ENCODE measurements around the gene DUSP9.

DNA sequence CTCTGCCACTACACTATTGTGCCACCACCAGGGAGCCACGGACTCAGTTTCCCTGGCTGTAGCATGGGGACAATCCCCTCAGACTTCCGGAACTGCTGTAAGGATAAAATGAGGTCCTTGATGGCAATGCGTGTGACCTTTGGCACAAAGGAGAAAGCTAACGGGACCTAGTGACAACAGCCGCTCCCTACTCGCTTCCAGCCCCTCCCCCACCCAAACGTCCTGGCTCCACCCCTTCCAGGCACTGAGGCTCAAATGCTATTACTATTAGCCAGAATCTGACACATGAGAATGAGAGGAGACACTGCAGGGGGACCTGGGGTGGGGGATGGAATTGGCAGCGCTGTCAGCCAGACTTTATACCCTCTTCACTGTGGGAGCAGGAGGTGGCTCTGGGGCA, 5.4 kb upstream of the DUSP9 start:
- TF ChIP-seq POLR2A (IDR thresholded peaks at IDR 0.05) = no peak
- TF ChIP-seq, protein P1, sequence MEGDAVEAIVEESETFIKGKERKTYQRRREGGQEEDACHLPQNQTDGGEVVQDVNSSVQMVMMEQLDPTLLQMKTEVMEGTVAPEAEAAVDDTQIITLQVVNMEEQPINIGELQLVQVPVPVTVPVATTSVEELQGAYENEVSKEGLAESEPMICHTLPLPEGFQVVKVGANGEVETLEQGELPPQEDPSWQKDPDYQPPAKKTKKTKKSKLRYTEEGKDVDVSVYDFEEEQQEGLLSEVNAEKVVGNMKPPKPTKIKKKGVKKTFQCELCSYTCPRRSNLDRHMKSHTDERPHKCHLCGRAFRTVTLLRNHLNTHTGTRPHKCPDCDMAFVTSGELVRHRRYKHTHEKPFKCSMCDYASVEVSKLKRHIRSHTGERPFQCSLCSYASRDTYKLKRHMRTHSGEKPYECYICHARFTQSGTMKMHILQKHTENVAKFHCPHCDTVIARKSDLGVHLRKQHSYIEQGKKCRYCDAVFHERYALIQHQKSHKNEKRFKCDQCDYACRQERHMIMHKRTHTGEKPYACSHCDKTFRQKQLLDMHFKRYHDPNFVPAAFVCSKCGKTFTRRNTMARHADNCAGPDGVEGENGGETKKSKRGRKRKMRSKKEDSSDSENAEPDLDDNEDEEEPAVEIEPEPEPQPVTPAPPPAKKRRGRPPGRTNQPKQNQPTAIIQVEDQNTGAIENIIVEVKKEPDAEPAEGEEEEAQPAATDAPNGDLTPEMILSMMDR (IDR thresholded peaks at IDR 0.05) = no peak

Data from body of pancreas (tissue), 4 donors.